AG10803 (cell line): ENCODE data around the gene VAPA.

ENCODE experiments used
- DNase-seq: peaks from one replicate; pipeline ENCODE4 v3.0.0; 2010; ENCODE audit warnings: low read depth
- H3K4me3 ChIP-seq: 2 replicates; pipeline ENCODE4 v1.5.1; 2011; ENCODE audit warnings: mild to moderate bottlenecking, low read length, control low read depth
- TF ChIP-seq, protein P1 (sequence below): conservative IDR thresholded peaks from 2 replicates; pipeline ENCODE4 v1.5.1; 2011; ENCODE audit warnings: mild to moderate bottlenecking, low read length, control low read depth, inconsistent platforms

Gene VAPA

GRCh38 chr18:9925369-9925768 lies 11.6 kb downstream of the VAPA start:
- H3K4me3 ChIP-seq, result no peak overlapping the region
- DNase-seq, result peak; percentile 53
- TF ChIP-seq, protein P1, sequence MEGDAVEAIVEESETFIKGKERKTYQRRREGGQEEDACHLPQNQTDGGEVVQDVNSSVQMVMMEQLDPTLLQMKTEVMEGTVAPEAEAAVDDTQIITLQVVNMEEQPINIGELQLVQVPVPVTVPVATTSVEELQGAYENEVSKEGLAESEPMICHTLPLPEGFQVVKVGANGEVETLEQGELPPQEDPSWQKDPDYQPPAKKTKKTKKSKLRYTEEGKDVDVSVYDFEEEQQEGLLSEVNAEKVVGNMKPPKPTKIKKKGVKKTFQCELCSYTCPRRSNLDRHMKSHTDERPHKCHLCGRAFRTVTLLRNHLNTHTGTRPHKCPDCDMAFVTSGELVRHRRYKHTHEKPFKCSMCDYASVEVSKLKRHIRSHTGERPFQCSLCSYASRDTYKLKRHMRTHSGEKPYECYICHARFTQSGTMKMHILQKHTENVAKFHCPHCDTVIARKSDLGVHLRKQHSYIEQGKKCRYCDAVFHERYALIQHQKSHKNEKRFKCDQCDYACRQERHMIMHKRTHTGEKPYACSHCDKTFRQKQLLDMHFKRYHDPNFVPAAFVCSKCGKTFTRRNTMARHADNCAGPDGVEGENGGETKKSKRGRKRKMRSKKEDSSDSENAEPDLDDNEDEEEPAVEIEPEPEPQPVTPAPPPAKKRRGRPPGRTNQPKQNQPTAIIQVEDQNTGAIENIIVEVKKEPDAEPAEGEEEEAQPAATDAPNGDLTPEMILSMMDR, result no peak

DNA sequence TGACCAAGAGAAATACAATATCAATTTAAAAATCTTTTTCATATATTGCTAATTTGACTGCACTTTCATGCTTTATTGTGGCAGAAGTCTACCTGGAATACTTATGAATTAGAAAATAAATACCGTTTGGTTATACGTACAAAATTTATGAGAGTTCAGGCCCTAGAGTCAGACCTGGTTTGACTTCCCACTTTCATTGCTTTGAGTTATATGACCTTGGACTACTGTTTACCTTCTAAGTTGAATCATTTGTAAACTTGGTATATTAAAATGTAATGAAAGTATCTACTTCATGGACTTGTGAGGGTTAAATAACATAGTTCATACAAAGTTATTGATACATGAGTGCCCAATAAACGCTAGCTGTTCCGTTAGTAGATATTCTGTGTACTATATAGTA lies 12.0 kb downstream of the VAPA start:
- TF ChIP-seq, protein P1, result no peak
- DNase-seq, result no peak
- no peak overlapping the region for H3K4me3 ChIP-seq

DNA sequence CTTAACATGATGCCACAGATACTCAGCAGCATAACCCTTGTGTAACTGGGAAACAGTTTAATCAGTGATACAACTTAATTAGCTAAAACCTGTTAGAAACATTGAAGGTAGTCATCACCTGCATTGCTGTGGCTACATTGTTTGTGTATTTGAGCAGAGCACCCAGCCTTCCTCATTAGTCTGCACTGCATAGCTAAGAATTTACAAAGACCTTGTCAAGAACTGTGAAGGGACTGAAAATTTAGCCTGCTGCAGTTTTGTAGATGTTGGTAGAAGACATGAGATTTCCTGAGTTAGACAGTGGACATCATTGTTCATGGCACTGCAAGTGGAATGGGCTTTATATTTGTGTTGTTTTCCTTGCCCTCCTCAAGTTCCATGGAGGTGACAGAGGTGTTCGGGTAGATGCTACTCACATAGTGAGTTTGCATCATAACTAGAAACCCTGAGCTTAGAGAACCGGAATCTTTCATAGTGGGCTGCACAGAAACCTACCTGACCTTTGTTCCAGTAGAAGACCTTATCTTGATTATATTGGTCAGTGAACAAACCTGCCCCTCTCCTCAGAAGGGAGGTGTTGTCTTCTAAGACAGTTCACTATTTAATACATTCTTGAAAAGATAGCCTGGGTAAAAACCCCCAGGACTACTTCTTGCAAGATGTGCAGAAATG lies 12.5 kb downstream of the VAPA start:
- DNase-seq, result no peak
- TF ChIP-seq, protein P1, result no peak
- no peak overlapping the region for H3K4me3 ChIP-seq

DNA sequence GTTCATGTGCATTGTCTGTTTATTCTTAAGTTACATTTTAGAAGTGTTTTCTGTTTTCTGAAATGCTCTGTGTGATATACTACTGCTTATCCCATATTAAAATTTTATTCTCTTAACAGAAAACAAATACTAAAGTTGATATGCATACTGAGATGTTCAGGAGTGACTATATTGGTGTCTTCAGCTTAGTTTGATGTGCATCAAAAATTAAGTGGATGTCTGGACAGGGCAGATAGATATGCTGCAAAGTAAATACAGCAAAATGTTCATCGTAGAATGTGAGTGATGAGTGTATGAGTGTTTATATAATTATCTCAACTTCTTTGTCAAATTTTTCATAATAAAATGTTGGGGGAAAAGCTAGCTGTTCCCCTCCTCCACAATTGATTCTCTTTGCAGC lies 13.2 kb downstream of the VAPA start:
- TF ChIP-seq, protein P1, result no peak
- DNase-seq, result no peak
- H3K4me3 ChIP-seq, result no peak overlapping the region

GRCh38 chr18:9927392-9928063 lies 13.7 kb downstream of the VAPA start:
- TF ChIP-seq, protein P1, result no peak
- no peak for DNase-seq
- no peak overlapping the region for H3K4me3 ChIP-seq

DNA sequence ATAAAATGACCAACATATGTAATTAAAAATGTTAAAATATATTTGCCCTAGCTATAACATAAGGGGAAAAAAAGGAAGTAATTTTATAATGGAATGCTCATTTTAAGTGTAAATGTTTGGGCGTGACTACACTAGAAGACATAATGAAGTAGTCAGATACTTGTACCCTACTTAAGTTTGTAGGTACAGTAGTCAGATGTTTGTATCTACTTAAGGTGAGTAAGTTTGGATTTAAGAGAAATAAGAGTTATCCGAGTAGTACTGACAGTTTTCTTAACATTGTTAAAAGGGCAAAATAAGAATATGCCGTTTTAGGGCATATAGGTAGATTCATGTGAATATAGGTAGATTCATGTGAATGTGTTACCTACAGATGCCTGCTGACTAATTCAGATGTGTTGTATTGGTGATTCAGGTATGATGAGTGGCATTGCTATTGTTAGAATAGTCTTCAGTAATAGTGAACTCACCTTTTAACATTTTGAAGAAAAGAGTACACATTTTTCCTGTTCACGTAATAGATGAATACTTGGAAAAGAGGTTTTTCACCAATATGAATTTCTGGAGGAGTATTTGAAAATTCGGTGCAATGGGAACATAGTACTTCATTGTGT lies 14.9 kb downstream of the VAPA start:
- TF ChIP-seq, protein P1, result no peak
- no peak for DNase-seq
- H3K4me3 ChIP-seq, result no peak overlapping the region
